ENCODE results near the gene LNX1. TPM values are rescaled to one million over a fixed set of nuclear protein-coding genes. Genes with fewer than 3 reads are reported as not detected.

The LNX1 gene
- total and polyA plus RNA-seq, 2 of the 13 experiments (the other 11 are each of a cell fraction or from before 2014, with no cell fraction given), result 0.49 TPM

GRCh38 chr4:53532521-53532920 is 58.8 kb downstream of the LNX1 start (continued):
- TF ChIP-seq, protein P1, sequence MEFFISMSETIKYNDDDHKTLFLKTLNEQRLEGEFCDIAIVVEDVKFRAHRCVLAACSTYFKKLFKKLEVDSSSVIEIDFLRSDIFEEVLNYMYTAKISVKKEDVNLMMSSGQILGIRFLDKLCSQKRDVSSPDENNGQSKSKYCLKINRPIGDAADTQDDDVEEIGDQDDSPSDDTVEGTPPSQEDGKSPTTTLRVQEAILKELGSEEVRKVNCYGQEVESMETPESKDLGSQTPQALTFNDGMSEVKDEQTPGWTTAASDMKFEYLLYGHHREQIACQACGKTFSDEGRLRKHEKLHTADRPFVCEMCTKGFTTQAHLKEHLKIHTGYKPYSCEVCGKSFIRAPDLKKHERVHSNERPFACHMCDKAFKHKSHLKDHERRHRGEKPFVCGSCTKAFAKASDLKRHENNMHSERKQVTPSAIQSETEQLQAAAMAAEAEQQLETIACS (CRISPR knock-in tag; IDR thresholded peaks at IDR 0.05), result no peak
- TF ChIP-seq ZNF563 (CRISPR knock-in tag; IDR thresholded peaks at IDR 0.05), result no peak
- TF ChIP-seq ZSCAN25 (CRISPR knock-in tag; IDR thresholded peaks at IDR 0.05), result no peak
- no peak for TF ChIP-seq HNRNPUL1 (IDR thresholded peaks at IDR 0.05; ENCODE audit: low read depth, low read length)
- TF ChIP-seq PBX3 (CRISPR knock-in tag; IDR thresholded peaks at IDR 0.05; ENCODE audit: borderline replicate concordance), result no peak
- TF ChIP-seq TBX2 (CRISPR knock-in tag; IDR thresholded peaks at IDR 0.05; ENCODE audit: borderline replicate concordance), result no peak
- TF ChIP-seq RBFOX2 (IDR thresholded peaks at IDR 0.05; ENCODE audit: low read depth, low read length), result no peak
- no peak for TF ChIP-seq ETV6 (CRISPR knock-in tag; conservative IDR thresholded peaks at IDR 0.05)

DNA sequence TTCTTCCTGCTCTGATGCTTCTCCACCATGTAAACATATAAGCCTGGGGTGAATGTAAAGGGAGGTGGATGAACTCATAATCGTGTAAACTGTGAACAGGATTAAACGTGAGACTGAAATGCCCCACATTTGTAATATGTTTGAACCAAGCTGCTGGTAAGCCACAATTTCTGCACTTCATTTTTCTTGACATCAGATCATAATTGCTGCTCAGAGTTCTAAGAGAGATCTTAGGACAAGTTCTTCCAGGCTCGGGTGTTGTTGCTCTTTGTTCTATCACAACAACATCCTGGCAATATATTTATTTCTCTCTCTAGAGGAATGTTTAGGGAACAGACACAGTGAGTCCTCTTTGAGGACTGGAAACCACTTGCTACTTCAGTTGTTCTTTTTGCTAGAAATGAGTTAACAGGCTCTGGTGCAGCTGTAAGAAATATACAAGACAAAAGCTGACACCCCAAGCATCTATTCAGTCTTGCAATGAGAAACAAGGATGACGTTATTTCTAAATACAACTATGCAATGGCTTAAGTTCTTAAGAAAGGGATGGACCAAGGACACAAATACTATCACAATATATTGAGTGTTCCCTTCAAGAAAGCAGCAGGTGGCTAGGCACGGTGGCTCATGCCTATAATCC is 59.6 kb downstream of the LNX1 start:
- CTCF ChIA-PET (ENCODE audit: low intra/inter-chr PET ratio, low total read pairs), result no interaction called here

More for the DNA sequence above, 59.6 kb downstream of the LNX1 start:
- Histone ChIP-seq H3K36me3 (replicated peaks in 1 of 2; ENCODE audit: control insufficient read depth in 1 of 2, insufficient read depth in 2 of 2, low read length in 2 of 2) (no peaks in the 10 kb centered on the region), H2AFZ (ENCODE audit: low read length) (no peak overlapping the region), H3K9me3 (ENCODE audit: low read length) (no peaks in the 10 kb centered on the region), H3K9ac (ENCODE audit: insufficient read depth, low read depth, low read length) (no peak overlapping the region), H3K27ac (ENCODE audit: extremely low read length, insufficient read depth, low read length) (no peak overlapping the region), H3K4me1 (ENCODE audit: insufficient read depth, low read length) (no peaks in the 10 kb centered on the region), H3K27me3 (ENCODE audit: control insufficient read depth in 1 of 2, insufficient read depth in 2 of 2, low read length in 2 of 2) (no peaks in the 10 kb centered on the region), H3K4me2 (ENCODE audit: low read depth, low read length) (no peak overlapping the region), H4K20me1 (ENCODE audit: insufficient read depth, low read length) (no peaks in the 10 kb centered on the region), H3K79me2 (ENCODE audit: insufficient read depth, low read length) (no peaks in the 10 kb centered on the region), H3K4me3 (replicated peaks in 1 of 3; ENCODE audit: insufficient read depth in 1 of 3, low read depth in 2 of 3, low read length in 3 of 3) (no peak overlapping the region)
- FAIRE-seq (no peak), ATAC-seq (no peak), DNase-seq (ENCODE audit: low spot score) (no peak)
- in situ Hi-C loops (cut with HindIII; ENCODE audit: extremely low pct_ligation_motif_present, low pct_unique_long_range_greater_than_20kb) (no loop called here), intact Hi-C loops (cut with micrococcal nuclease; ENCODE audit: unreplicated experiment) (no loop called here)
- POLR2A ChIA-PET, result no interaction called here
- no TSS peak for BruUV-seq (replicated peaks)
- 24% methylated on average over 5 of the region's 5 CpGs for WGBS (ENCODE audit: low lambda C conversion rate)
- no peak for TF ChIP-seq CEBPZ (IDR thresholded peaks at IDR 0.05; ENCODE audit: low read length)
- no peak for TF ChIP-seq ZNF597 (CRISPR knock-in tag; IDR thresholded peaks at IDR 0.05)
- TF ChIP-seq TBL1XR1 (IDR thresholded peaks at IDR 0.05; ENCODE audit: borderline replicate concordance, low read length, partially characterized antibody), result no peak
- 0 out of 2 replicates have a peak, but pooled peaks have one; percentile 5 for TF ChIP-seq ATF7 (IDR thresholded peaks at IDR 0.05)
- no peak for TF ChIP-seq ATF7 (CRISPR knock-in tag; IDR thresholded peaks at IDR 0.05)
- no peak for TF ChIP-seq ZNF780A (CRISPR knock-in tag; IDR thresholded peaks at IDR 0.05)

All from HepG2 (cell line).